Stimulated activated memory B cell treated with anti-CD40 and anti-IgM and Interleukin-4, amounts not matched to agents 10 μg/mL and 1 μg/mL and 100 μg/mL, for 72 hours (primary cell): ENCODE results near the gene EHMT1.

Source experiments
- ATAC-seq: fragments of 150-1000 bp; cut with Tn5 transposase; 2 replicates; pipeline ENCODE4 v1.10.0; 2021
- H3K27ac Mint-ChIP-seq: one replicate; pipeline ENCODE4 v1.8.0; 2022; ENCODE audit warnings: mild to moderate bottlenecking, mixed read lengths
- H3K27me3 Mint-ChIP-seq: one replicate; pipeline ENCODE4 v1.8.0; 2022; ENCODE audit warnings: mixed read lengths
- H3K36me3 Mint-ChIP-seq: one replicate; pipeline ENCODE4 v1.8.0; 2022; ENCODE audit warnings: mixed read lengths
- H3K4me1 Mint-ChIP-seq: one replicate; pipeline ENCODE4 v1.8.0; 2022; ENCODE audit warnings: mixed read lengths
- H3K4me3 Mint-ChIP-seq: one replicate; pipeline ENCODE4 v1.8.0; 2022; ENCODE audit warnings: mild to moderate bottlenecking, moderate library complexity, mixed read lengths
- H3K9me3 Mint-ChIP-seq: one replicate; pipeline ENCODE4 v1.8.0; 2022; ENCODE audit warnings: mixed read lengths

Gene EHMT1

GRCh38 chr9:137743695-137744094 is 124.9 kb downstream of the EHMT1 start:
- ATAC-seq, result no peak
- Mint-ChIP-seq H3K27ac (peak overlapping the region; percentile 95), H3K4me1 (peaks cover 73% of the 10 kb centered on the region), H3K36me3 (peaks cover 73% of the 10 kb centered on the region), H3K9me3 (peaks cover 2% of the 10 kb centered on the region), H3K27me3 (no peaks in the 10 kb centered on the region), H3K4me3 (no peak overlapping the region)

GRCh38 chr9:137744632-137745183 is 125.9 kb downstream of the EHMT1 start:
- Mint-ChIP-seq H3K36me3 (peaks cover 75% of the 10 kb centered on the region), H3K27ac (peak overlapping the region; percentile 95), H3K27me3 (no peaks in the 10 kb centered on the region), H3K9me3 (no peaks in the 10 kb centered on the region), H3K4me1 (peaks cover 72% of the 10 kb centered on the region), H3K4me3 (peak overlapping the region; percentile 37)
- peak; percentile 53 for ATAC-seq

GRCh38 chr9:137745541-137745991 is 126.8 kb downstream of the EHMT1 start:
- peaks cover 75% of the 10 kb centered on the region for H3K36me3 Mint-ChIP-seq
- peak; percentile 99 for ATAC-seq
- H3K9me3 Mint-ChIP-seq, result no peaks in the 10 kb centered on the region
- H3K27me3 Mint-ChIP-seq, result no peaks in the 10 kb centered on the region
- peak overlapping the region; percentile 95 for H3K27ac Mint-ChIP-seq
- H3K4me3 Mint-ChIP-seq, result peak overlapping the region; percentile 45
- peaks cover 68% of the 10 kb centered on the region for H3K4me1 Mint-ChIP-seq

- Mint-ChIP-seq H3K27me3 (no peaks in the 10 kb centered on the region), H3K9me3 (no peaks in the 10 kb centered on the region), H3K36me3 (peaks cover 85% of the 10 kb centered on the region), H3K4me1 (peaks cover 64% of the 10 kb centered on the region), H3K27ac (peak overlapping the region; percentile 40), H3K4me3 (no peak overlapping the region)
- ATAC-seq, result no peak
These were observed 129.5 kb downstream of the EHMT1 start for GRCh38 chr9:137748311-137748710.

- Mint-ChIP-seq H3K27ac (peak overlapping the region; percentile 40), H3K27me3 (no peaks in the 10 kb centered on the region), H3K4me3 (no peak overlapping the region), H3K36me3 (peaks cover 85% of the 10 kb centered on the region), H3K9me3 (no peaks in the 10 kb centered on the region), H3K4me1 (peaks cover 60% of the 10 kb centered on the region)
- no peak for ATAC-seq
These were observed 129.9 kb downstream of the EHMT1 start for GRCh38 chr9:137748741-137749140.

GRCh38 chr9:137749511-137749910 is 130.7 kb downstream of the EHMT1 start:
- no peak for ATAC-seq
- Mint-ChIP-seq H3K27me3 (no peaks in the 10 kb centered on the region), H3K4me3 (no peak overlapping the region), H3K9me3 (no peaks in the 10 kb centered on the region), H3K4me1 (peaks cover 52% of the 10 kb centered on the region), H3K36me3 (peaks cover 84% of the 10 kb centered on the region), H3K27ac (peak overlapping the region; percentile 40)

GRCh38 chr9:137750007-137750406 is 131.2 kb downstream of the EHMT1 start:
- Mint-ChIP-seq H3K27me3 (no peaks in the 10 kb centered on the region), H3K4me1 (peaks cover 47% of the 10 kb centered on the region), H3K9me3 (no peaks in the 10 kb centered on the region), H3K4me3 (no peak overlapping the region), H3K27ac (peak overlapping the region; percentile 40), H3K36me3 (peaks cover 85% of the 10 kb centered on the region)
- ATAC-seq, result no peak

GRCh38 chr9:137750566-137750965 is 131.8 kb downstream of the EHMT1 start:
- Mint-ChIP-seq H3K27me3 (no peaks in the 10 kb centered on the region), H3K9me3 (peaks cover 4% of the 10 kb centered on the region), H3K4me1 (peaks cover 41% of the 10 kb centered on the region), H3K27ac (no peak overlapping the region), H3K4me3 (no peak overlapping the region), H3K36me3 (peaks cover 90% of the 10 kb centered on the region)
- no peak for ATAC-seq

- Mint-ChIP-seq H3K36me3 (peaks cover 92% of the 10 kb centered on the region), H3K4me3 (no peak overlapping the region), H3K27me3 (no peaks in the 10 kb centered on the region), H3K9me3 (peaks cover 8% of the 10 kb centered on the region), H3K27ac (no peak overlapping the region), H3K4me1 (peaks cover 41% of the 10 kb centered on the region)
- no peak for ATAC-seq
These were observed 132.8 kb downstream of the EHMT1 start for GRCh38 chr9:137751616-137752015.

- Mint-ChIP-seq H3K27me3 (no peaks in the 10 kb centered on the region), H3K4me3 (no peak overlapping the region), H3K27ac (peak overlapping the region; percentile 79), H3K36me3 (peaks cover 92% of the 10 kb centered on the region), H3K4me1 (peaks cover 46% of the 10 kb centered on the region), H3K9me3 (peaks cover 8% of the 10 kb centered on the region)
- no peak for ATAC-seq
These were observed 133.6 kb downstream of the EHMT1 start for GRCh38 chr9:137752426-137752825.

GRCh38 chr9:137753192-137753765 is 134.5 kb downstream of the EHMT1 start:
- Mint-ChIP-seq H3K27me3 (no peaks in the 10 kb centered on the region), H3K27ac (peak overlapping the region; percentile 79), H3K4me1 (peaks cover 51% of the 10 kb centered on the region), H3K9me3 (peaks cover 8% of the 10 kb centered on the region), H3K4me3 (no peak overlapping the region), H3K36me3 (peaks cover 92% of the 10 kb centered on the region)
- no peak for ATAC-seq

- H3K9me3 Mint-ChIP-seq, result peaks cover 11% of the 10 kb centered on the region
- ATAC-seq, result no peak
- peaks cover 57% of the 10 kb centered on the region for H3K4me1 Mint-ChIP-seq
- H3K27ac Mint-ChIP-seq, result peak overlapping the region; percentile 99
- H3K4me3 Mint-ChIP-seq, result no peak overlapping the region
- peaks cover 95% of the 10 kb centered on the region for H3K36me3 Mint-ChIP-seq
- no peaks in the 10 kb centered on the region for H3K27me3 Mint-ChIP-seq
These were observed 136.6 kb downstream of the EHMT1 start for GRCh38 chr9:137755261-137755927.

GRCh38 chr9:137756045-137756744 is 137.4 kb downstream of the EHMT1 start:
- no peak overlapping the region for H3K4me3 Mint-ChIP-seq
- no peak for ATAC-seq
- H3K27ac Mint-ChIP-seq, result peak overlapping the region; percentile 99
- no peaks in the 10 kb centered on the region for H3K27me3 Mint-ChIP-seq
- peaks cover 11% of the 10 kb centered on the region for H3K9me3 Mint-ChIP-seq
- peaks cover 62% of the 10 kb centered on the region for H3K4me1 Mint-ChIP-seq
- H3K36me3 Mint-ChIP-seq, result peaks cover 95% of the 10 kb centered on the region

GRCh38 chr9:137757139-137757538 is 138.3 kb downstream of the EHMT1 start:
- H3K27ac Mint-ChIP-seq, result peak overlapping the region; percentile 99
- ATAC-seq, result no peak
- H3K9me3 Mint-ChIP-seq, result peaks cover 11% of the 10 kb centered on the region

GRCh38 chr9:137757613-137758029 is 138.8 kb downstream of the EHMT1 start:
- Mint-ChIP-seq H3K4me1 (peaks cover 71% of the 10 kb centered on the region), H3K27me3 (no peaks in the 10 kb centered on the region), H3K9me3 (peaks cover 11% of the 10 kb centered on the region), H3K27ac (peak overlapping the region; percentile 99), H3K4me3 (peak overlapping the region; percentile 51), H3K36me3 (peaks cover 91% of the 10 kb centered on the region)
- ATAC-seq, result peak; percentile 67

More at GRCh38 chr9:137757139-137757538, 138.3 kb downstream of the EHMT1 start:
- Mint-ChIP-seq H3K4me3 (peak overlapping the region; percentile 51), H3K27me3 (no peaks in the 10 kb centered on the region), H3K36me3 (peaks cover 91% of the 10 kb centered on the region), H3K4me1 (peaks cover 70% of the 10 kb centered on the region)
